Stimulated activated CD8-positive, alpha-beta memory T cell treated with anti-CD3 and anti-CD28 coated beads, Interleukin-7, amount 100 ng/mL, for 24 hours (primary cell): ENCODE results near the gene FAM107B.
"Not testable (repeated sequence)": the region's sequence is repeated elsewhere in the genome, so short reads cannot be mapped to it uniquely, and the experiment has no call there.

Experiments used
- DNase-seq: peaks from one replicate; pipeline ENCODE4 v3.0.0-alpha.2; 2020; ENCODE audit warnings: low read depth

FAM107B gene

GRCh38 chr10:14774797-14775196 lies at the start of gene FAM107B:
Gene FAM107B, minus strand, starts transcription at chr10:14774897. Its CDS starts 234 bp downstream, at chr10:14774663.
- no peak for DNase-seq

GRCh38 chr10:14823966-14824365 lies 49.3 kb upstream of the FAM107B start:
- DNase-seq: no peak

- no peak for DNase-seq
These were observed 48.4 kb upstream of the FAM107B start for GRCh38 chr10:14822879-14823755.

- no peak for DNase-seq
These were observed 47.1 kb upstream of the FAM107B start for GRCh38 chr10:14821635-14822375.

- no peak for DNase-seq
These were observed 46.1 kb upstream of the FAM107B start for GRCh38 chr10:14820775-14821154.

GRCh38 chr10:14820010-14820774 lies 45.5 kb upstream of the FAM107B start:
- no peak for DNase-seq

- not testable (repeated sequence) for DNase-seq
These were observed 42.0 kb upstream of the FAM107B start for GRCh38 chr10:14816717-14817116.

GRCh38 chr10:14815681-14816080 lies 41.0 kb upstream of the FAM107B start:
- DNase-seq: no peak

- no peak for DNase-seq
These were observed 37.6 kb upstream of the FAM107B start for GRCh38 chr10:14812271-14812670.

- no peak for DNase-seq
These were observed 36.6 kb upstream of the FAM107B start for GRCh38 chr10:14810969-14811953.

- no peak for DNase-seq
These were observed 31.6 kb upstream of the FAM107B start for GRCh38 chr10:14806318-14806717.

- no peak for DNase-seq
These were observed 29.1 kb upstream of the FAM107B start for GRCh38 chr10:14803827-14804226.

GRCh38 chr10:14801723-14802122 lies 27.0 kb upstream of the FAM107B start:
- no peak for DNase-seq

GRCh38 chr10:14800397-14800796 lies 25.7 kb upstream of the FAM107B start:
- no peak for DNase-seq

- DNase-seq: no peak
These were observed 23.9 kb upstream of the FAM107B start for GRCh38 chr10:14798636-14799035.

- DNase-seq: no peak
These were observed 13.2 kb upstream of the FAM107B start for GRCh38 chr10:14787938-14788337.

GRCh38 chr10:14784459-14785055 lies 9.9 kb upstream of the FAM107B start:
- DNase-seq: no peak

GRCh38 chr10:14782691-14783363 lies 8.1 kb upstream of the FAM107B start:
- no peak for DNase-seq

- DNase-seq: no peak
These were observed 7.1 kb upstream of the FAM107B start for GRCh38 chr10:14781763-14782162.

- no peak for DNase-seq
These were observed 4.4 kb upstream of the FAM107B start for GRCh38 chr10:14779001-14779651.
